KG1 (cell line): ENCODE measurements around the gene PPM1A.

Experiments
- DNase-seq: peaks from one replicate; lab custom pipeline; 2025; lab: John Stamatoyannopoulos, UW

The PPM1A gene

DNA sequence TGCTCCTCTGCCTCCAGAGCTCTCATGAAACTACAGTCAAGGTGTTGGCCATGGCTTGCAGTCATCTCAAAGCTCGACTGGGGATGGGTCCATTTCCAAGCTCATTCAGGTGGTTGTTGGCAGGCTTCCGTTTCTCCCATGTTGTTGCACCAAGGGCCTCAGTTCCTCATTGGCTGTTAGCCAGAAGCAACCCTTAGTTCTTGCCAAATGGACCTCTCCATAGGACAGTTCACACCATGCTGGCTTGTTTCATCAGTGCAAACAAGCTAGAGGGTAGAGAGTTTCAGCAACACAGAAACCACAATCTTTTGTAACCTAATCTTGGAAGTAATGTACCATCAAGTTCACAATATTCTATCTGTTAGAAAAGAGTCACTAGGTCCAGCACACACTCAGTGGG, 22.7 kb upstream of the PPM1A start:
- no peak for DNase-seq

GRCh38 chr14:60227291-60227690, 21.7 kb upstream of the PPM1A start:
- no peak for DNase-seq

- DNase-seq = no peak
Measured at GRCh38 chr14:60229614-60230013, 19.4 kb upstream of the PPM1A start.

GRCh38 chr14:60232185-60232584, 16.8 kb upstream of the PPM1A start:
- no peak for DNase-seq

DNA sequence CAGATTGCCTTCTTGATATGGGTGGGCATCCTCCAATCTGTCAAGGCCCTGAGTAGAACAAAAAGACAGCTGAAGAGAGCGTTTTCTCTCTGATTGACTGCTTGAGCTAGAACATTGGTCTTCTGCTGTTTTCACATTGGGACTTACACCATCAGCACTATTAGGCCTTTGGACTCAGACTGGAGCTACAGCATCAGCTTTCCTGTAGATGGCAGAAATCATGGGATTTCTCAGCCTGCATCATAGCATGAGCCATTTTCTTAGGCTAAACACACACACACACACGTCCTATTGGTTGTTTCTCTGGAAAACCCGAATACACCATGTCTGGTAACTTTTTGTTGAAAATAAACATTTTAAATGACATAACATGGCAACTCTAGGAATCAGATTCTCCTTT, 15.8 kb upstream of the PPM1A start:
- DNase-seq = no peak

GRCh38 chr14:60233891-60234290, 15.1 kb upstream of the PPM1A start:
- DNase-seq = no peak

GRCh38 chr14:60235440-60235839, 13.6 kb upstream of the PPM1A start:
- no peak for DNase-seq

DNA sequence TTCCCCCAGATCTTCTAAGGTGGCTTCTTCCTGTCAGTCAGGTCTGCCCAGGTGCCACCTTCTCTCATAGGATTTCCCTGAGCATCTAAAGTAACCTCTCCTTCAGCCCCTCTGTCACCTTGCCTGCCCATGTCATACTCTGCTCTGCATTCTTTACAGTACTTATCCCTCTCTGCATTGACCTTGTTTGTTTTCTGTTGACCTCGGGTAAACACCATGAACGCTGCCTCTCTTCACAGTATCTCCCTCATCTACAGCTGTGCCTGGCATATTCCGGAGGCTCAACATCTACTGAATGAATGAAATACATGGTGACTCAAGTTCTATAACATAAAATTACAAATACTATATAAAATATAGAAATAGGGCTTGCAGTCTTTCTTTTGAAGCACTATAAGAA, 10.1 kb upstream of the PPM1A start:
- DNase-seq = no peak

DNA sequence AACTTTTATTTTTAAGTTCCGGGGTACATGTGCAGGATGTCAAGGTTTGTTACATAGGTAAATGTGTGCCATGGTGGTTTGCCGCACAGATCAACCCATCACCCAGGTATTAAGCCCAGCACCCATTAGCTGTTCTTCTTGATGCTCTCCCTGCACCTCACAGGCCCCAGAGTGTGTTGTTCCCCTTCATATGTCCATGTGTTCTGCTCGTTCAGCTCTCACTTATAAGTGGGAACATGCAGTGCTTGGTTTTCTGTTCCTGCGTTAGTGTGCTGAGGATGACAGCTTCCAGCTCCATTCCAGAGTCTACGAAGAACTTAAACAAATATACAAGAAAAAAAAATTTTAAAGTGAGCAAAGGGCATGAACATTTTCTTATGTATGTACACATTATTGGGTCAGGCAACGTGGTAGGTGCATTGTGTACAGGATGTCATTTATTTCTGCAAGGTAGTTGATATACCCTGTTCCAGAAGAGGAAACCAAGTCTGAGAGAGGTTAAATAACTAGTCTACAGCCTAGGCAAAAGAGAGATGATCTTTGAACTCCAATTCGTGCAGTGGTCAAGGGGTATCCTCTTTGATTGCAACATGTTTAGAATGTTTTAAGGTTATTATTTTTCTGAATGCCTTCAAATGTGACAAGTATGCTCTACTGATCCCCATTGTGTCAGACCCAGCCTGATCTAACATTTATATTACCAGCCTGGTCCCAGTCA, 8.7 kb upstream of the PPM1A start:
- no peak for DNase-seq

DNA sequence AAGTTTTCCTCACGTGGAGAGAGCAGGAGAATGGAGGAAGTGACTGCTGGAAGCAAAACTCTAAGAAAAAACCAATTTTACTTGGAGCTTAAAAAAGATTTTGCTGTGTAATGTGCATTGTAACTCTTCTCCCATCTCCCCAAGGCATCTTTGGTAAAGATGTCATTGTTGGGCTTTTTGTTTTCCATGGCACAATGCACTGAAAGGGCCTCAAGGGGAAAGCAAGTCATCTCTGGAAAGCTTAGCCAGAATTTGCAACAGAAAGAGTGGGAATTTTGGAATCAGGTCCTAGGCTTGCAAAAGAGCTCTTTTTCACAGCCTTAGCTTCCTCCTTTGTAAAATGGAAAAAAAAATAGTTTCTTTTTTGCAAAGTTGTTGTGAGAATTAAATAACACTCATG, 7.9 kb upstream of the PPM1A start:
- DNase-seq = no peak

DNA sequence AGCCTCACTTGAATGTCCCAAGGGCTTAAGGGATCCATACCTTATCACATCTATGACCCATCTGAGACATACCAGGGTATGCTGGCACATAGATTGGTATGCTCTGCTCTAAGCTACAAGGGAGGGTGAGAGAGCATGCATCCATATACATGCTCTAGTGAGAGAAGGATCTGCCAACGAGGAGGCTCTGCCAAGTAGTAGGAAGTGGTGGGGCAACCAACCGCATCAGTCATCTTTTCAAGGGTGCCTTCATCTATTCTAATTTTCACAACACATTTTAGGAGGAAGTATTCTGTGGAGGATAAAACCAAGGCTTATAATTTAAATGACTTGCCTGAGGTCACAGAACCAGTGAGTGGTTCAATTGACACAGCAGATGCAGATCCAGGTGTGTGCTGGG, 6.6 kb upstream of the PPM1A start:
- no peak for DNase-seq

DNA sequence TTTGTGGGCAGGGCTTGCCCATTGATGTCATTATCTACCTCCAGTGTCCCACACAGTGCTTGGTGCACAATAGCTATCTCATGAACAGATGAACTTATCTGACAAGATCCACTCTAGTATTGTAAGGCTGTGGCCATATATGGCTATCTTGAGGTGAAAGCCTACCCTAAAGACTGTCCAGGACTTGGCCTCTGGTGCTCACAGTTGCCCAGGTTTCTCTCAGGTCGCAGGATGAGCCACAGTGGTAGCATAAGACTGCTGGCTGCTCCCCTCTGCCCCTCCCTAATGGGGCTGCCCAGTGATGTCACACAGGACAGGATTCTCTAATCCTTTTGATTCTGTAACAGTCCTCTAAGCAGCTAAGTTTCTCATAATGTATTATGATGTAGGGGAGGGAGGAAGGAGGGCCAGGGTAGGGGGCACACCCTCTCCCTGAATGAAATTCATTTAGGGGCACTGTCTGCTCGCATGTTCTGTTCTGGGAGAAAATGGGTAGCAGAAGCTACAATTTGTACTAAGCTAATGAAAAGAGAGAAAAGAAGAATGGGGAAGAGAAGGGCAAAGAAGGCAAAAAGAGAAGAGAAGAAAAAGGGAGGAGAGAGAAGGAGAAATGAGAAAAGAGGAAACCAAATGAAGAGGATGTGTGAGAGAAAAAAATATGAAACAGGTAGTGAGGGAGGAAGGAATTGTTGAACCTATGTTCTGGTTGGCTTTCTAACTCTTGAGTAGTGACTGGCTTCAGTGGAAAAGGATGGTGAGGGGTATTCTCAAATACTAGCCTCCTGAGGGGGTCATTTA, 3.4 kb upstream of the PPM1A start:
- DNase-seq = no peak

DNA sequence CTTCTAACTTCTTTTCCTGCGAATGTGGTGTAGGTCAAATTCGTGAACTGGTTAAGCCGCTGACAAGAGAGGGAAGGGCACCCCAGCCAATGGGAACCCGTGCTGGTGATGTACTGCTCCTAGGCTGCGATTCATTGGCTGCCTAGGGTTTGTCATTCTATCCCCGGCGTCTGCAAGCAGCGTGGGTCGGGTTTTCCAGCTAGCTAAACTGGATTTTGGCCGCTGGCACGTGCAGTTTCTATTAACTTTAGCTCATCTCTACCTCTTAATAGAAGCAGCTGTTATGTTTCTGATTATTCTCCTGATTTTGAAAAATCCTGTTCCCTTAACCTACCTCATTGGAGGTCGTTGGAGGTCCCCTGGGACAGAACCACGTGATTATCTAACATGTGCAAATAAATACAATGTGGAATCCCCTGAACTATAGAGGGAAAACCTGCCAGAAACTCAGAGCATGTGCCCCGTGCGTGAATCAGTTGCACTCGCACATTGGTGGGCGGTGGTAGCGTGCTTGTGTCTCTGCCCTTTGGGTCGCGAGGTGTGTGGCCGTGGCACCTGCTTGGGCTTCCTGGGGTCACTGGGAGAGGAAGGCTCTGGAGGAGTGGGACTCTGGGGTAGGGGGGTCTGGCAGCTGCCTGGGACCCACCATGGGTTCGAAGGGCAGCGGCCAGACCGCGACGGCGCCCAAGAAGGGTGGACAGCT, 876 bp upstream of the PPM1A start:
- DNase-seq = peak; percentile 41

DNA sequence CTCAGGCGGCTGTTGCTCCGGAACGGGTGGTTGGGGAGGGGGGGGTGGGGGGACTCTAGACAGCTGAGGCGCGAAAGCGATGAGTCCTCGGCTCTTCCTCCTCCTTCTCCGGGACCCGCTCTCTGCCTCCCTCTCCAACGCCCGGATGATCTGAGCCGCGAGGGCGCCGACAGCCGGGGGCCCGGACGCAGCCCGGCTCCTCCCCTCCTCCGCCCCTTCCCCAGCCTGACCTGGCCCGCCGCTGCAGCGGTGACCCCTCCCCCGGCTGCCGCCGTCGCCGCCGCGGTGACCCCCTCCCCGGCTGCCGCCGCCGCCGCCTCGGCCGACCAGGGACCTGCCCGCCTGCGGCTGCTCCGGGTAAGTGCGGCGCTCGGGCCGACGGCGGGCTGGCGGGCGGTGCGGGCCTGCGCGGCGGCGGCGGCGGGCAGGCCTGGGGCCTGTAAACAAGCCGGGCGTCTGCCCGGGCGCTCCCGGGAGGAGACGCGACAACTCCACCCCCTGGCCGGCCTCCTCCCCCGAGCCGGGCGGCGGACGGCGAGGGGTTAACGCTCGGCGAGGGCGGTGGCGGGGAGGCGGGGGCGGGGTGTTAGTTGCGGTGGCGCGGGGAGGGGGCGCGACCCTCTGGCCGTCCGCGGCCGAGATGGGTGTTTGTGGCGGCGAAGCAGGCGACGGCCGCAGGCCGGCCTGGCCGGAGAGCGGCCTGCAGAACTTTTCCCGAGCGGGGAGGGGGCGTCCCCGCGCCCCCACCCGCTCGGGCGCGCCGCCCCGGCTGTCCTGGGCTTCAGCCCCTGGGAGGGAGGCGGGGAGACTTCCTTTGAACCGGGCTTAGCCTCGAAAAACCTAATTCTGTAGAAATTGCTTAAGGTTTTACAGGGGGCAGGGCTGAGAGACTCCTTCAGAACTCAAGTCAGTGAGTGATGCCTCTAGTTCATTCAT, 568 bp downstream of the PPM1A start:
- DNase-seq = peak; percentile 53

- DNase-seq = no peak
Measured at GRCh38 chr14:60250257-60251035, 1.4 kb downstream of the PPM1A start.

DNA sequence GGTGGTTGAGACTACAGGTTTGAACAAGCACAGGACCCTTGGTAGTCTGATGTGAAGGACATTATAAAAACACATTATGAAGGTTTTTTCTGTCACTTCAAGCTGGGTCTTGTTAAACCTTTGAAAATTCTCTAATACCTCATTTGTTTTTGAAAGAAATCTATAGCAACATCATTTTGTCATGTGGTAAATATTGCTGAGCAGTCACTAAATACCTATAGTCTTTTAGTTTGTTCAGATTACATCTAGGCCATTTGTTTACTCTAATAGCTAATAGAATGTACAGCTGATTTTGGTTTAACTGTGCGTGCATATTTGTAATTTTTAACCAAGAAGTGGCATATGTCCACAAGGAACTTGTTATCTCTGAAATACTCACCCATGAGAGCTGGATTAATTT, 2.9 kb downstream of the PPM1A start:
- DNase-seq = no peak

- no peak for DNase-seq
Measured at GRCh38 chr14:60252630-60253029, 3.6 kb downstream of the PPM1A start.

DNA sequence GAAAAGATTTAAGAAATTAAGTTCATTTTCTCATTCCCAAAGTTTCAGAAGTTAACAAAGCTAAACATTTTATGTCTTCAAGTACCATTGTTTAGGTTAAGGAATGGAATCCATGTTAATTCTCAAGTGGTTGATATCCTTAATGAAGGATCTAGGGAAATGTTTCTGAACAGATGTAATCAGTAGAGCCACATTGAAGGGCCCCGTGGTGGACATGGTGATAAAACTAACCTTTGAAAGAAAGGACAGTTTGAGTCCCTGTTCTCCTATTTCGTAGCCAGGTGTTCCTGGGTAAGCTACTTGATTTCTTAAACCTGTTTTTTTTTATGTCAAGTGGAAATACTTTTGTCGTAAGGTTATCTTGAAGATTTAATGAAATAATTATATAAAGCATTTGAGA, 4.6 kb downstream of the PPM1A start:
- DNase-seq = no peak

DNA sequence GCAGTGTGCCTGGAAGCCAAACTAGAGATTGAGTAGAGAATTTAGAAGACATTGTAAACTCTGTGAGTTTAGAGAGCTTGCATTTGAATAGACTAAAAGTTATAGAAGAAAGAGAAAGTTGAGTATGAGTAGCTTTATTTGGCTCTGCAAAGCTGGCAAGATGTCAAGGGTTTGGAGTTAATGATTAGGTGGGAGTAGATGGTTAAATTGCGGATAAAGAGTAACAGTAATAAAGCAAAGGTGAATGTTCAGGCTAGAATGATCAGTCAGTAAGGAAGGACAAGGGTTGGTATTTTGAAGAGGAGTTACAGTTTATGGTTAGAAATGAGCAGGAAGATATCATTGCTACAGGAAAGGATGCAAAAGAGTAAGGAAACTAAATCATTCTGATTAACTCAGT, 5.2 kb downstream of the PPM1A start:
- DNase-seq = no peak

GRCh38 chr14:60257865-60258264, 8.8 kb downstream of the PPM1A start:
- DNase-seq = no peak

DNA sequence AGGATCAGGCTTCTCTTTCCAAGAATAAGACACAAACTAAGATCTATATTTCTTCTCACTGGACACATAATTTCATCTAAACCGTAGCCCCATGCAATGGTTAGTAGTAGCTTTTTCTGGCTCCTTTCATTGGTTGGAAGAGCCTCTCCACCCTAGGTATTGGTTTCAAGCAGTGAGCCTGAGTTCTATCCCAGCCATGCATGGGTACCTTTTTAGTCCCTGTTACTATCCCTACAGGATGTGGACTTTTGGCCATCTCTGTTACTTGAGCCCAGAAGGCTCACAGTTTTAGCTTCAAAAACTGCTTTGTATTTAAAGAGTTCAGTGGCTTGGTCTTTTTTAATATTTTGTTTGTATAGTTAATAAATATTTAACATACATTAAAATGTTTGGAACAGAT, 16.1 kb downstream of the PPM1A start:
- DNase-seq = no peak
